Hematopoietic multipotent progenitor cell treated with erythropoietin and hydrocortisone succinate and interleukin-3 and kit ligand, for 6 days (in vitro differentiated cells): ENCODE measurements around the gene PDXDC1.
"Not testable (repeated sequence)": the region's sequence is repeated elsewhere in the genome, so short reads cannot be mapped to it uniquely, and the experiment has no call there.

ENCODE experiments used
- DNase-seq: peaks from one replicate; pipeline ENCODE4 v3.0.0-alpha.2; 2015

Gene PDXDC1

GRCh38 chr16:15140444-15141365 is 165.9 kb downstream of the PDXDC1 start:
- peak; percentile 45 for DNase-seq

- DNase-seq = no peak
These were observed 166.8 kb downstream of the PDXDC1 start for GRCh38 chr16:15141586-15141985.

GRCh38 chr16:15142107-15142890 is 167.5 kb downstream of the PDXDC1 start:
- DNase-seq = not testable (repeated sequence)

- DNase-seq = not testable (repeated sequence)
These were observed 168.2 kb downstream of the PDXDC1 start for GRCh38 chr16:15142891-15143600.

- peak; percentile 4 for DNase-seq
These were observed 168.8 kb downstream of the PDXDC1 start for GRCh38 chr16:15143601-15144091.

- DNase-seq = peak; percentile 61
These were observed 169.3 kb downstream of the PDXDC1 start for GRCh38 chr16:15144092-15144631.

- DNase-seq = not testable (repeated sequence)
These were observed 170.1 kb downstream of the PDXDC1 start for GRCh38 chr16:15144781-15145417.

GRCh38 chr16:15145418-15146263 is 170.8 kb downstream of the PDXDC1 start:
- not testable (repeated sequence) for DNase-seq

GRCh38 chr16:15146264-15146662 is 171.4 kb downstream of the PDXDC1 start:
- DNase-seq = not testable (repeated sequence)

GRCh38 chr16:15148831-15149230 is 174.0 kb downstream of the PDXDC1 start:
- not testable (repeated sequence) for DNase-seq

GRCh38 chr16:15149260-15149659 is 174.4 kb downstream of the PDXDC1 start:
- not testable (repeated sequence) for DNase-seq

- peak; percentile 22 for DNase-seq
These were observed 179.2 kb downstream of the PDXDC1 start for GRCh38 chr16:15154005-15154404.

GRCh38 chr16:15154650-15155562 is 180.1 kb downstream of the PDXDC1 start:
- peak; percentile 90 for DNase-seq

GRCh38 chr16:15157644-15158043 is 182.8 kb downstream of the PDXDC1 start:
- DNase-seq = not testable (repeated sequence)

GRCh38 chr16:15159671-15160070 is 184.8 kb downstream of the PDXDC1 start:
- DNase-seq = not testable (repeated sequence)

GRCh38 chr16:15160571-15160970 is 185.7 kb downstream of the PDXDC1 start:
- DNase-seq = not testable (repeated sequence)

GRCh38 chr16:15163055-15163454 is 188.2 kb downstream of the PDXDC1 start:
- DNase-seq = not testable (repeated sequence)

GRCh38 chr16:15166177-15166576 is 191.4 kb downstream of the PDXDC1 start:
- not testable (repeated sequence) for DNase-seq

- not testable (repeated sequence) for DNase-seq
These were observed 193.5 kb downstream of the PDXDC1 start for GRCh38 chr16:15168303-15168702.
